GM18499 (cell line): ENCODE results near the gene ZNF879.

Experiments
- ATAC-seq: cut with Tn5 transposase; IDR thresholded peaks from one replicate; pipeline ENCODE4 v1.9.1; 2021; ENCODE audit warnings: moderate number of reproducible peaks; ENCODE audit not compliant: insufficient read depth, unreplicated experiment

ZNF879 gene

GRCh38 chr5:179023528-179024189 lies at the start of gene ZNF879:
Gene ZNF879, plus strand, starts transcription at chr5:179023804. Its CDS starts 1,201 bp downstream, at chr5:179025005.
- ATAC-seq: no peak

- no peak for ATAC-seq
Observed at GRCh38 chr5:178981381-178981780, 42.2 kb upstream of the ZNF879 start.

- no peak for ATAC-seq
Observed at GRCh38 chr5:178982941-178983340, 40.7 kb upstream of the ZNF879 start.

GRCh38 chr5:178983728-178984127 lies 39.9 kb upstream of the ZNF879 start:
- no peak for ATAC-seq

GRCh38 chr5:178984145-178985072 lies 39.2 kb upstream of the ZNF879 start:
- no peak for ATAC-seq

GRCh38 chr5:178986326-178986960 lies 37.2 kb upstream of the ZNF879 start:
- no peak for ATAC-seq

- no peak for ATAC-seq
Observed at GRCh38 chr5:178988436-178989220, 35.0 kb upstream of the ZNF879 start.

GRCh38 chr5:178989311-178989710 lies 34.3 kb upstream of the ZNF879 start:
- ATAC-seq: no peak

GRCh38 chr5:178990491-178990890 lies 33.1 kb upstream of the ZNF879 start:
- no peak for ATAC-seq

GRCh38 chr5:178991190-178992145 lies 32.1 kb upstream of the ZNF879 start:
- no peak for ATAC-seq

- ATAC-seq: no peak
Observed at GRCh38 chr5:178992291-178992895, 31.2 kb upstream of the ZNF879 start.

- ATAC-seq: no peak
Observed at GRCh38 chr5:178993236-178993765, 30.3 kb upstream of the ZNF879 start.

- ATAC-seq: no peak
Observed at GRCh38 chr5:178993955-178994579, 29.5 kb upstream of the ZNF879 start.

- no peak for ATAC-seq
Observed at GRCh38 chr5:178994580-178995340, 28.8 kb upstream of the ZNF879 start, which contains the start of gene GRM6. Gene GRM6, minus strand, starts transcription at chr5:178995320. Its CDS starts 376 bp downstream, at chr5:178994944.

- no peak for ATAC-seq
Observed at GRCh38 chr5:178995341-178995690, 28.3 kb upstream of the ZNF879 start.

- no peak for ATAC-seq
Observed at GRCh38 chr5:178996156-178996555, 27.4 kb upstream of the ZNF879 start.

- ATAC-seq: no peak
Observed at GRCh38 chr5:178997191-178997590, 26.4 kb upstream of the ZNF879 start.
